RCC 7860 (cell line): ENCODE results near the gene EXD3.

Source experiments
- DNase-seq: peaks from one replicate; pipeline ENCODE4 v3.0.0-alpha.2; 2015; ENCODE audit warnings: low spot score
- FAIRE-seq: peaks from 2 replicates; lab custom pipeline; 2012; peaks lifted over from hg19 to GRCh38; lab: Jason Lieb, UNC

EXD3 gene

GRCh38 chr9:137320555-137321384 lies 102.2 kb downstream of the EXD3 start:
- DNase-seq (no peak), FAIRE-seq (no peak)

- FAIRE-seq = no peak
- no peak for DNase-seq
Measured at GRCh38 chr9:137319739-137320551, 103.0 kb downstream of the EXD3 start.

- DNase-seq = peak; percentile 55
- no peak for FAIRE-seq
Measured at GRCh38 chr9:137319011-137319738, 103.8 kb downstream of the EXD3 start.

GRCh38 chr9:137318602-137319001 lies 104.4 kb downstream of the EXD3 start:
- DNase-seq = no peak
- FAIRE-seq = no peak

- FAIRE-seq = no peak
Measured at GRCh38 chr9:137317718-137318511, 105.0 kb downstream of the EXD3 start.

GRCh38 chr9:137317021-137317717 lies 105.8 kb downstream of the EXD3 start:
- DNase-seq (no peak), FAIRE-seq (no peak)

More at GRCh38 chr9:137317718-137318511, 105.0 kb downstream of the EXD3 start:
- DNase-seq = no peak

- FAIRE-seq (no peak), DNase-seq (no peak)
Measured at GRCh38 chr9:137316012-137316981, 106.7 kb downstream of the EXD3 start.

GRCh38 chr9:137315581-137316011 lies 107.4 kb downstream of the EXD3 start:
- no peak for FAIRE-seq
- no peak for DNase-seq

GRCh38 chr9:137314561-137315560 lies 108.1 kb downstream of the EXD3 start:
- no peak for FAIRE-seq
- DNase-seq = no peak

GRCh38 chr9:137313956-137314560 lies 108.9 kb downstream of the EXD3 start:
- no peak for DNase-seq
- no peak for FAIRE-seq

- no peak for FAIRE-seq
- no peak for DNase-seq
Measured at GRCh38 chr9:137313326-137313936, 109.5 kb downstream of the EXD3 start.

- FAIRE-seq (no peak), DNase-seq (no peak)
Measured at GRCh38 chr9:137312852-137313325, 110.1 kb downstream of the EXD3 start.

GRCh38 chr9:137311986-137312851 lies 110.7 kb downstream of the EXD3 start:
- FAIRE-seq (no peak), DNase-seq (no peak)

- DNase-seq = no peak
- no peak for FAIRE-seq
Measured at GRCh38 chr9:137311171-137311985, 111.6 kb downstream of the EXD3 start.
